ENCODE measurements around the gene TSPAN4.

DNA sequence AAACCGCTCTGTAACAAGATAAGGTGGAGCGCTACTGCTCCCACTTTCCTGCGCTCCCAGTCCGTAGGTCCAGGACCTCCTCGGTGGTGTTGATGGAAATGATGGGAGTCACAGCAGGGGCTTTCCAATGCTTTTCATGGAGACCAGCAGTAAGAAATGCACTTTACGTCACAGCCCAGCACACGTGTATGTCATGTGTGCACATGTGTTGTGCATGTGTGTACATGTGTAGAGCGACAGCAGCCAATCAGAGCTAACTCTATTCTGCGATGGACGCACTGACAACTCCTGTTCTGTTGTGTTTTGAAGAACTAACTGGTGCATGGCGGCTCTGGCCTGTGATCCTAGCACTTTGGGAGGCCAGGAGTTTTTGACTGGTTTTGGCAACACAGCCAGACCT is 66.8 kb downstream of the TSPAN4 start:
- TF ChIP-seq CSDC2 (CRISPR knock-in tag; IDR thresholded peaks at IDR 0.05) (no peak), ZNF565 (CRISPR knock-in tag; conservative IDR thresholded peaks at IDR 0.05; ENCODE audit: low read depth) (no peak), ISL1 (CRISPR knock-in tag; IDR thresholded peaks at IDR 0.05) (no peak), RARB (CRISPR knock-in tag; IDR thresholded peaks at IDR 0.05) (no peak), ZNF70 (CRISPR knock-in tag; IDR thresholded peaks at IDR 0.05) (no peak), ZNF8 (CRISPR knock-in tag; IDR thresholded peaks at IDR 0.05) (no peak), GLIS3 (CRISPR knock-in tag; IDR thresholded peaks at IDR 0.05) (no peak), ZC3H10 (CRISPR knock-in tag; IDR thresholded peaks at IDR 0.05) (no peak), ZFP3 (CRISPR knock-in tag; IDR thresholded peaks at IDR 0.05) (no peak), ARNTL (CRISPR knock-in tag; IDR thresholded peaks at IDR 0.05; ENCODE audit: borderline replicate concordance, low read depth) (no peak), PPARA (CRISPR knock-in tag; IDR thresholded peaks at IDR 0.05; ENCODE audit: borderline replicate concordance) (no peak)
- TF ChIP-seq, protein P1, sequence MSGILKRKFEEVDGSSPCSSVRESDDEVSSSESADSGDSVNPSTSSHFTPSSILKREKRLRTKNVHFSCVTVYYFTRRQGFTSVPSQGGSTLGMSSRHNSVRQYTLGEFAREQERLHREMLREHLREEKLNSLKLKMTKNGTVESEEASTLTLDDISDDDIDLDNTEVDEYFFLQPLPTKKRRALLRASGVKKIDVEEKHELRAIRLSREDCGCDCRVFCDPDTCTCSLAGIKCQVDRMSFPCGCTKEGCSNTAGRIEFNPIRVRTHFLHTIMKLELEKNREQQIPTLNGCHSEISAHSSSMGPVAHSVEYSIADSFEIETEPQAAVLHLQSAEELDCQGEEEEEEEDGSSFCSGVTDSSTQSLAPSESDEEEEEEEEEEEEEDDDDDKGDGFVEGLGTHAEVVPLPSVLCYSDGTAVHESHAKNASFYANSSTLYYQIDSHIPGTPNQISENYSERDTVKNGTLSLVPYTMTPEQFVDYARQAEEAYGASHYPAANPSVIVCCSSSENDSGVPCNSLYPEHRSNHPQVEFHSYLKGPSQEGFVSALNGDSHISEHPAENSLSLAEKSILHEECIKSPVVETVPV (CRISPR knock-in tag; IDR thresholded peaks at IDR 0.05) = no peak
- TF ChIP-seq, protein P2, sequence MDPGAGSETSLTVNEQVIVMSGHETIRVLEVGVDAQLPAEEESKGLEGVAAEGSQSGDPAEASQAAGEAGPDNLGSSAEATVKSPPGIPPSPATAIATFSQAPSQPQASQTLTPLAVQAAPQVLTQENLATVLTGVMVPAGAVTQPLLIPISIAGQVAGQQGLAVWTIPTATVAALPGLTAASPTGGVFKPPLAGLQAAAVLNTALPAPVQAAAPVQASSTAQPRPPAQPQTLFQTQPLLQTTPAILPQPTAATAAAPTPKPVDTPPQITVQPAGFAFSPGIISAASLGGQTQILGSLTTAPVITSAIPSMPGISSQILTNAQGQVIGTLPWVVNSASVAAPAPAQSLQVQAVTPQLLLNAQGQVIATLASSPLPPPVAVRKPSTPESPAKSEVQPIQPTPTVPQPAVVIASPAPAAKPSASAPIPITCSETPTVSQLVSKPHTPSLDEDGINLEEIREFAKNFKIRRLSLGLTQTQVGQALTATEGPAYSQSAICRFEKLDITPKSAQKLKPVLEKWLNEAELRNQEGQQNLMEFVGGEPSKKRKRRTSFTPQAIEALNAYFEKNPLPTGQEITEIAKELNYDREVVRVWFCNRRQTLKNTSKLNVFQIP (CRISPR knock-in tag; IDR thresholded peaks at IDR 0.05; ENCODE audit: borderline replicate concordance, low read depth) = no peak
- TF ChIP-seq, protein P3, sequence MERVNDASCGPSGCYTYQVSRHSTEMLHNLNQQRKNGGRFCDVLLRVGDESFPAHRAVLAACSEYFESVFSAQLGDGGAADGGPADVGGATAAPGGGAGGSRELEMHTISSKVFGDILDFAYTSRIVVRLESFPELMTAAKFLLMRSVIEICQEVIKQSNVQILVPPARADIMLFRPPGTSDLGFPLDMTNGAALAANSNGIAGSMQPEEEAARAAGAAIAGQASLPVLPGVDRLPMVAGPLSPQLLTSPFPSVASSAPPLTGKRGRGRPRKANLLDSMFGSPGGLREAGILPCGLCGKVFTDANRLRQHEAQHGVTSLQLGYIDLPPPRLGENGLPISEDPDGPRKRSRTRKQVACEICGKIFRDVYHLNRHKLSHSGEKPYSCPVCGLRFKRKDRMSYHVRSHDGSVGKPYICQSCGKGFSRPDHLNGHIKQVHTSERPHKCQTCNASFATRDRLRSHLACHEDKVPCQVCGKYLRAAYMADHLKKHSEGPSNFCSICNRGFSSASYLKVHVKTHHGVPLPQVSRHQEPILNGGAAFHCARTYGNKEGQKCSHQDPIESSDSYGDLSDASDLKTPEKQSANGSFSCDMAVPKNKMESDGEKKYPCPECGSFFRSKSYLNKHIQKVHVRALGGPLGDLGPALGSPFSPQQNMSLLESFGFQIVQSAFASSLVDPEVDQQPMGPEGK (CRISPR knock-in tag; IDR thresholded peaks at IDR 0.05; ENCODE audit: borderline replicate concordance) = no peak
